Stimulated activated CD8-positive, alpha-beta memory T cell treated with anti-CD3 and anti-CD28 coated beads, Interleukin-2, amount 100 ng/mL, for 48 hours (primary cell): ENCODE results near the gene DUSP2.
A peak's percentile ranks its signal among the peaks of the same experiment; 100 is the strongest.
"Not testable (repeated sequence)": the region's sequence is repeated elsewhere in the genome, so short reads cannot be mapped to it uniquely, and the experiment has no call there.

Experiments used
- DNase-seq, 2 donors: peaks; one replicate each; pipeline ENCODE4 v3.0.0-alpha.2; 2020; ENCODE audit warnings: low read depth in 2 of 2

DUSP2 gene

GRCh38 chr2:96163415-96163767, 18.2 kb upstream of the DUSP2 start:
- no peak for DNase-seq

- DNase-seq = no peak
Measured at GRCh38 chr2:96161898-96162297, 16.7 kb upstream of the DUSP2 start.

GRCh38 chr2:96160366-96160765, 15.1 kb upstream of the DUSP2 start:
- DNase-seq = not testable (repeated sequence)

GRCh38 chr2:96159084-96159830, 14.0 kb upstream of the DUSP2 start:
- no peak for DNase-seq

GRCh38 chr2:96158554-96158940, 13.3 kb upstream of the DUSP2 start:
- no peak for DNase-seq

GRCh38 chr2:96157649-96158553, 12.7 kb upstream of the DUSP2 start:
- peak; percentile 95 to 97 for DNase-seq

- no peak for DNase-seq
Measured at GRCh38 chr2:96156926-96157648, 11.8 kb upstream of the DUSP2 start.

GRCh38 chr2:96156011-96156820, 11.0 kb upstream of the DUSP2 start:
- DNase-seq = no peak

GRCh38 chr2:96154506-96155380, 9.5 kb upstream of the DUSP2 start:
- DNase-seq = no peak

- DNase-seq = no peak
Measured at GRCh38 chr2:96153991-96154431, 8.8 kb upstream of the DUSP2 start.

- DNase-seq = no peak
Measured at GRCh38 chr2:96153291-96153713, 8.1 kb upstream of the DUSP2 start.

- DNase-seq = no peak
Measured at GRCh38 chr2:96152304-96153161, 7.3 kb upstream of the DUSP2 start.

- DNase-seq = no peak
Measured at GRCh38 chr2:96151595-96152303, 6.5 kb upstream of the DUSP2 start.

GRCh38 chr2:96150791-96151594, 5.8 kb upstream of the DUSP2 start:
- DNase-seq = no peak

GRCh38 chr2:96150007-96150640, 4.9 kb upstream of the DUSP2 start:
- no peak for DNase-seq

- DNase-seq = peak; percentile 94 to 96
Measured at GRCh38 chr2:96148410-96149217, 3.4 kb upstream of the DUSP2 start.
